Measurements from ENCODE around the gene C22orf39.

The C22orf39 gene

GRCh38 chr22:19447330-19448075 is at the start of gene C22orf39:
Gene C22orf39, minus strand, starts transcription at chr22:19447711. Its CDS starts 23 bp downstream, at chr22:19447688.
- DNase-seq: peak; percentile 95

- DNase-seq: no peak
Observed at GRCh38 chr22:19497245-19497644, 49.7 kb upstream of the C22orf39 start.

GRCh38 chr22:19496324-19496630 is 48.8 kb upstream of the C22orf39 start:
- no peak for DNase-seq

GRCh38 chr22:19495562-19496323 is 48.2 kb upstream of the C22orf39 start:
- no peak for DNase-seq

- no peak for DNase-seq
Observed at GRCh38 chr22:19494676-19495173, 47.2 kb upstream of the C22orf39 start.

GRCh38 chr22:19494001-19494560 is 46.6 kb upstream of the C22orf39 start:
- DNase-seq: no peak

GRCh38 chr22:19492504-19493174 is 45.1 kb upstream of the C22orf39 start:
- peak; percentile 25 for DNase-seq

- DNase-seq: no peak
Observed at GRCh38 chr22:19490628-19491230, 43.2 kb upstream of the C22orf39 start.

GRCh38 chr22:19488884-19489843 is 41.7 kb upstream of the C22orf39 start:
- DNase-seq: no peak

- DNase-seq: no peak
Observed at GRCh38 chr22:19488285-19488684, 40.8 kb upstream of the C22orf39 start.

- DNase-seq: no peak
Observed at GRCh38 chr22:19483481-19484244, 36.2 kb upstream of the C22orf39 start.

GRCh38 chr22:19482297-19482696 is 34.8 kb upstream of the C22orf39 start:
- DNase-seq: no peak

GRCh38 chr22:19480789-19481188 is 33.3 kb upstream of the C22orf39 start:
- DNase-seq: no peak

- no peak for DNase-seq
Observed at GRCh38 chr22:19480173-19480568, 32.7 kb upstream of the C22orf39 start.

- DNase-seq: peak; percentile 98
Observed at GRCh38 chr22:19479355-19480172, 32.1 kb upstream of the C22orf39 start, which contains the start of gene CDC45. Gene CDC45, plus strand, starts transcription at chr22:19479920. Its CDS starts 49 bp downstream, at chr22:19479969.

GRCh38 chr22:19478901-19479354 is 31.4 kb upstream of the C22orf39 start, which contains the start of gene UFD1:
Gene UFD1, minus strand, starts transcription at chr22:19479193. Its CDS starts 108 bp downstream, at chr22:19479085.
- DNase-seq: peak; percentile 87

GRCh38 chr22:19478045-19478900 is 30.8 kb upstream of the C22orf39 start:
- DNase-seq: peak; percentile 24

- peak; percentile 17 for DNase-seq
Observed at GRCh38 chr22:19477321-19478044, 30.0 kb upstream of the C22orf39 start.
